Endothelial cell of umbilical vein (primary cell): ENCODE results near the gene GIMAP7. TPM values are rescaled to one million over a fixed set of nuclear protein-coding genes. Genes with fewer than 3 reads are reported as not detected.

Experiments used
- polyA plus RNA-seq, 4 experiments: library from polyadenylated mRNA; depleted of rRNA in 3 of 4; stranded (reverse) in 3 of 4; unstranded in 1 of 4; fragments of >200 nt; gene quantifications; 2 replicates each; pipeline versions ENCODE4 v1.2.1 to v1.2.3, GENCODE V29; 2011 to 2012; ENCODE audit warnings: missing spikeins in 1 of 4
- total RNA-seq: library from RNA; stranded (reverse); gene quantifications from 2 replicates; pipeline ENCODE4 v1.2.3, GENCODE V29; 2021

Gene GIMAP7
- total and polyA plus RNA-seq, 2 donors (not counting 3 experiments of a cell fraction or from before 2014, with no cell fraction given): 42.4 to 43.4 TPM

Other genes with a start within 250 kb of the GIMAP7 start
- 0.39 TPM in 1 of 2 replicates, not detected in the other for gene LRRC61, start 191.5 kb upstream of the GIMAP7 start, total RNA-seq
- gene LRRC61, start 191.5 kb upstream of the GIMAP7 start, polyA plus RNA-seq: 0.72 TPM in 2 replicates
- gene ACTR3C, start 191.3 kb upstream of the GIMAP7 start, total RNA-seq: 0.69 TPM in 1 of 2 replicates, not detected in the other
- 0.24 and 0.33 TPM in 2 replicates for gene ACTR3C, start 191.3 kb upstream of the GIMAP7 start, polyA plus RNA-seq
- gene RARRES2, start 173.2 kb upstream of the GIMAP7 start, total RNA-seq: not detected in 2 replicates
- 0.24 TPM in 1 of 2 replicates, not detected in the other for gene RARRES2, start 173.2 kb upstream of the GIMAP7 start, polyA plus RNA-seq
- 139 and 140 TPM in 2 replicates for gene REPIN1, start 146.1 kb upstream of the GIMAP7 start, total RNA-seq
- gene REPIN1, start 146.1 kb upstream of the GIMAP7 start, polyA plus RNA-seq: 108 and 116 TPM in 2 replicates
- 8.3 and 9.7 TPM in 2 replicates for gene ZNF775, start 135.5 kb upstream of the GIMAP7 start, total RNA-seq
- 5.8 and 7.4 TPM in 2 replicates for gene ZNF775, start 135.5 kb upstream of the GIMAP7 start, polyA plus RNA-seq
- gene GIMAP8, start 64.2 kb upstream of the GIMAP7 start, total RNA-seq: 67.5 and 71.8 TPM in 2 replicates
- 25.3 and 32.2 TPM in 2 replicates for gene GIMAP8, start 64.2 kb upstream of the GIMAP7 start, polyA plus RNA-seq
- gene GIMAP4, start 52.5 kb downstream of the GIMAP7 start, total RNA-seq: 168 and 174 TPM in 2 replicates
- gene GIMAP4, start 52.5 kb downstream of the GIMAP7 start, polyA plus RNA-seq: 38.6 and 56.6 TPM in 2 replicates
- gene GIMAP6, start 117.5 kb downstream of the GIMAP7 start, total RNA-seq: 85.0 and 87.8 TPM in 2 replicates
- 58.7 and 65.6 TPM in 2 replicates for gene GIMAP6, start 117.5 kb downstream of the GIMAP7 start, polyA plus RNA-seq
- 26.2 and 27.9 TPM in 2 replicates for gene GIMAP2, start 170.8 kb downstream of the GIMAP7 start, total RNA-seq
- 18.0 and 21.3 TPM in 2 replicates for gene GIMAP2, start 170.8 kb downstream of the GIMAP7 start, polyA plus RNA-seq
- gene GIMAP1, start 201.7 kb downstream of the GIMAP7 start, total RNA-seq: 11.8 and 11.9 TPM in 2 replicates
- 8.1 and 10.0 TPM in 2 replicates for gene GIMAP1, start 201.7 kb downstream of the GIMAP7 start, polyA plus RNA-seq
- gene GIMAP5, start 222.5 kb downstream of the GIMAP7 start, total RNA-seq: 0.44 and 0.85 TPM in 2 replicates
- gene GIMAP5, start 222.5 kb downstream of the GIMAP7 start, polyA plus RNA-seq: 14.9 and 18.9 TPM in 2 replicates